GM10248 (cell line): Measurements from ENCODE around the gene TRAP1.

Experiments
- CTCF ChIA-PET: fragments of 300-600 bp; sonication (Branson Sonifier 250); formaldehyde crosslinking; extraction: SDS; loops from one replicate; lab custom pipeline; 2021; ENCODE audit warnings: antibody characterized with exemption; lab: Yijun Ruan, JAX
- POLR2A ChIA-PET: fragments of 350-650 bp; sonication (Branson Sonifier 250); formaldehyde crosslinking; extraction: SDS; loops from one replicate; lab custom pipeline; 2020; ENCODE audit warnings: antibody characterized with exemption; lab: Yijun Ruan, JAX
- DNase-seq: peaks from one replicate; pipeline ENCODE4 v3.0.0; 2012; ENCODE audit errors: extremely low spot score
- CTCF ChIP-seq: IDR thresholded peaks from 2 replicates; pipeline ENCODE4 v1.5.1; 2012; ENCODE audit warnings: mild to moderate bottlenecking, low read depth; ENCODE audit errors: extremely low read depth, missing control alignments, control extremely low read depth

The TRAP1 gene

GRCh38 chr16:3695610-3696369 lies 21.5 kb downstream of the TRAP1 start:
- CTCF ChIA-PET: interaction anchor here (0.6 to 1.1 kb wide), 2 partner anchors 12 to 30 kb away, joined by 3 to 5 read pairs; no protein-coding TSS in a partner anchor

GRCh38 chr16:3694051-3694450 lies 23.3 kb downstream of the TRAP1 start:
- no peak for DNase-seq
- CTCF ChIA-PET: interaction anchor here (1.0 kb wide), 1 partner anchor 9 kb away, joined by 4 read pairs; no protein-coding TSS in a partner anchor
- TF ChIP-seq CTCF: no peak
- POLR2A ChIA-PET: no interaction called here

More at GRCh38 chr16:3695610-3696369, 21.5 kb downstream of the TRAP1 start:
- POLR2A ChIA-PET: interaction anchor here (1.0 kb wide), 1 partner anchor 24 kb away, joined by 3 read pairs; no protein-coding TSS in a partner anchor
- DNase-seq: peak; percentile 51
- no peak for TF ChIP-seq CTCF

- no peak for TF ChIP-seq CTCF
- DNase-seq: no peak
- CTCF ChIA-PET: interaction anchor here (0.6 to 3.5 kb wide), 10 partner anchors 9 to 562 kb away, joined by 3 to 29 read pairs (median 4); no protein-coding TSS in a partner anchor
- POLR2A ChIA-PET: interaction anchor here (0.7 kb wide), 1 partner anchor 80 kb away, joined by 6 read pairs; no protein-coding TSS in a partner anchor
Observed at GRCh38 chr16:3691761-3692160, 25.6 kb downstream of the TRAP1 start.

- POLR2A ChIA-PET: no interaction called here
- CTCF ChIA-PET: interaction anchor here (0.6 to 3.5 kb wide), 12 partner anchors 9 to 563 kb away, joined by 3 to 29 read pairs (median 4); no protein-coding TSS in a partner anchor
- no peak for DNase-seq
- TF ChIP-seq CTCF: no peak
Observed at GRCh38 chr16:3690980-3691720, 26.2 kb downstream of the TRAP1 start.

- peak; percentile 89 for DNase-seq
- TF ChIP-seq CTCF: peak; percentile 87
- CTCF ChIA-PET: interaction anchor here (0.9 to 3.5 kb wide), 12 partner anchors 9 to 564 kb away, joined by 3 to 29 read pairs (median 4); no protein-coding TSS in a partner anchor
- POLR2A ChIA-PET: no interaction called here
Observed at GRCh38 chr16:3690470-3690928, 26.8 kb downstream of the TRAP1 start.

GRCh38 chr16:3689731-3690130 lies 27.6 kb downstream of the TRAP1 start:
- ChIA-PET CTCF (interaction anchor here (0.9 to 3.5 kb wide), 8 partner anchors 8 to 82 kb away, joined by 3 to 29 read pairs (median 4); no protein-coding TSS in a partner anchor), POLR2A (no interaction called here)
- no peak for DNase-seq
- TF ChIP-seq CTCF: no peak
